ENCODE measurements around the gene DPF3. TPM values are rescaled to one million over a fixed set of nuclear protein-coding genes. Genes with fewer than 3 reads are reported as not detected.

The DPF3 gene
- total RNA-seq, 1 donor from 2014 or later, result 0.90 TPM

GRCh38 chr14:72583316-72584272 is 310.3 kb downstream of the DPF3 start:
- Histone ChIP-seq H3K27me3 (no peaks in the 10 kb centered on the region), H3K27ac (no peak overlapping the region)

GRCh38 chr14:72582582-72582981 is 311.3 kb downstream of the DPF3 start:
- Histone ChIP-seq H3K4me1 (no peaks in the 10 kb centered on the region), H3K36me3 (no peaks in the 10 kb centered on the region), H3K9me3 (no peaks in the 10 kb centered on the region), H3K27me3 (no peaks in the 10 kb centered on the region), H3K27ac (no peak overlapping the region), H3K4me3 (no peak overlapping the region)
- no peak for TF ChIP-seq CTCF (IDR thresholded peaks at IDR 0.05)
- ATAC-seq, result no peak
- intact Hi-C loops (cut with DNase I), result no loop called here
- no peak for DNase-seq

More at GRCh38 chr14:72583316-72584272, 310.3 kb downstream of the DPF3 start:
- ATAC-seq, result no peak
- Histone ChIP-seq H3K4me3 (no peak overlapping the region), H3K4me1 (no peaks in the 10 kb centered on the region), H3K9me3 (no peaks in the 10 kb centered on the region), H3K36me3 (no peaks in the 10 kb centered on the region)
- TF ChIP-seq CTCF (IDR thresholded peaks at IDR 0.05), result no peak
- intact Hi-C loops (cut with DNase I), result no loop called here
- DNase-seq, result no peak

GRCh38 chr14:72578514-72578913 is 315.4 kb downstream of the DPF3 start:
- Histone ChIP-seq H3K9me3 (no peaks in the 10 kb centered on the region), H3K36me3 (no peaks in the 10 kb centered on the region), H3K27ac (no peak overlapping the region), H3K4me3 (no peak overlapping the region), H3K27me3 (no peaks in the 10 kb centered on the region), H3K4me1 (no peaks in the 10 kb centered on the region)
- TF ChIP-seq CTCF (IDR thresholded peaks at IDR 0.05), result no peak
- no peak for ATAC-seq
- intact Hi-C loops (cut with DNase I), result no loop called here
- no peak for DNase-seq

GRCh38 chr14:72577521-72577920 is 316.4 kb downstream of the DPF3 start:
- Histone ChIP-seq H3K4me3 (no peak overlapping the region), H3K36me3 (no peaks in the 10 kb centered on the region), H3K9me3 (no peaks in the 10 kb centered on the region), H3K27ac (no peak overlapping the region), H3K27me3 (no peaks in the 10 kb centered on the region), H3K4me1 (no peaks in the 10 kb centered on the region)
- DNase-seq (no peak), ATAC-seq (no peak)
- no peak for TF ChIP-seq CTCF (IDR thresholded peaks at IDR 0.05)
- intact Hi-C loops (cut with DNase I), result no loop called here

GRCh38 chr14:72576258-72576657 is 317.6 kb downstream of the DPF3 start:
- no peak overlapping the region for H3K4me3 ChIP-seq
- no peak for DNase-seq
- ATAC-seq, result no peak
- H3K27ac ChIP-seq, result no peak overlapping the region
- H3K36me3 ChIP-seq, result no peaks in the 10 kb centered on the region
- no peaks in the 10 kb centered on the region for H3K27me3 ChIP-seq
- TF ChIP-seq CTCF (IDR thresholded peaks at IDR 0.05), result no peak
- intact Hi-C loops (cut with DNase I), result no loop called here
- no peaks in the 10 kb centered on the region for H3K9me3 ChIP-seq
- H3K4me1 ChIP-seq, result no peaks in the 10 kb centered on the region

Measured in upper lobe of right lung (tissue), 1 donor.